Tibial artery (tissue), 4 donors: ENCODE results near the gene SLC25A30.
"Not testable (repeated sequence)": the region's sequence is repeated elsewhere in the genome, so short reads cannot be mapped to it uniquely, and the experiment has no call there.

Experiments used
- DNase-seq, 2 donors: peaks; one replicate each; pipeline ENCODE4 v3.0.0-alpha.2; 2019
- H3K27ac ChIP-seq, 2 donors: fragments of 200-600 bp; sonication (generic) in 1 of 2; 1 replicate in 1 of 2; 2 replicates in 1 of 2; pipeline ENCODE4 v1.5.1; 2018 to 2019; ENCODE audit warnings: mild to moderate bottlenecking in 1 of 2
- H3K27me3 ChIP-seq, 2 donors: fragments of 200-600 bp; sonication (generic) in 1 of 2; one replicate each; pipeline versions ENCODE4 v1.5.1 to v1.6.0; 2016 to 2019
- H3K36me3 ChIP-seq, 3 donors: fragments of 200-600 bp; sonication (generic) in 2 of 3; one replicate each; pipeline ENCODE4 v1.5.1; 2016 to 2019; ENCODE audit warnings: mild to moderate bottlenecking in 2 of 3
- H3K4me1 ChIP-seq, 4 donors: fragments of 200-600 bp; sonication (generic) in 2 of 4; 1 replicate in 3 of 4; 2 replicates in 1 of 4; pipeline ENCODE4 v1.5.1; 2016 to 2019
- H3K4me3 ChIP-seq, 2 donors: fragments of 200-600 bp; sonication (generic) in 1 of 2; 1 replicate in 1 of 2; 2 replicates in 1 of 2; pipeline ENCODE4 v1.5.1; 2018 to 2019; ENCODE audit warnings: mild to moderate bottlenecking in 2 of 2
- H3K9me3 ChIP-seq, 3 donors: fragments of 200-600 bp; sonication (generic) in 1 of 3; one replicate each; pipeline ENCODE4 v1.5.1; 2016 to 2019
- intact Hi-C: fragments of 100-400 bp; cut with DNase I; formaldehyde crosslinking; loops from one replicate; pipeline ENCODE4 v1.15.0; 2023; ENCODE audit warnings: low total_unique reads
- TF ChIP-seq, protein P1 (sequence below), 2 experiments: fragments of 200-600 bp in 1 of 2; fragments of 450-650 bp in 1 of 2; IDR thresholded peaks; one replicate each; pipeline ENCODE4 v1.5.1; 2017 to 2019; ENCODE audit warnings: antibody characterized with exemption in 2 of 2, mild to moderate bottlenecking in 1 of 2, moderate library complexity in 1 of 2

Gene SLC25A30

DNA sequence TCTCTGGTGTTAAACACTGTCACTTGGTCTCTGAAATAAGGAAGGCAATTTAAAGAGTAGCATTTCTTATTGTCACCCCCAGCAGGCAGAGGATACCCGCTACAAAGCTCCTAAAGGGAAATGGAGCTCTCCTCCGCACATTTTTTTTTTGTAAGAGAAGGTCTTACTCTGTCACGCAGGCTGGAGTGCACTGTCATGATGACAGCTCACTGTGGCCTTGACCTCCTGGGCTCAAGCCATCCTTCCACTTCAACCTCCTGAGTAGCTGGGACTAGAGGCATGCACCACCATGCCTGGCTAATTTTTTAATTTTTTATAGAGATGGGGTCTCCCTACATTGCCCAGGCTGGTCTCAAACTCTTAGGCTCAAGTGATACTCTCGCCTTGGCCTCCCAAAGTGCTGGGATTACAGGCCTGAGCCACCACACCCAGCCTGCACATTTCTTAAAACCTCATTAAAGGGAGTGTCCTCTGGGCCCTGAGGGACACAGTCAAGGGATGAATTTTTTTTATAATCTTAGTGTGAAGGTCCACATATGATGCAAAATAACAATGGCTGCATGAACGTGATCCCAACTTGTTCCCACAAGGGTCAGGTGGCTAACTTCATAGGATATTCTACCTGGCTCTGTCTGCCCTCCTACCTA is 32.1 kb downstream of the SLC25A30 start:
- Histone ChIP-seq H3K36me3 (peaks cover 12 to 53% (median 42%) of the 10 kb centered on the region in 3 donors), H3K27me3 (no peaks in the 10 kb centered on the region), H3K9me3 (no peaks in the 10 kb centered on the region), H3K27ac (no peak overlapping the region), H3K4me1 (no peaks in the 10 kb centered on the region), H3K4me3 (no peak overlapping the region)
- TF ChIP-seq, protein P1, sequence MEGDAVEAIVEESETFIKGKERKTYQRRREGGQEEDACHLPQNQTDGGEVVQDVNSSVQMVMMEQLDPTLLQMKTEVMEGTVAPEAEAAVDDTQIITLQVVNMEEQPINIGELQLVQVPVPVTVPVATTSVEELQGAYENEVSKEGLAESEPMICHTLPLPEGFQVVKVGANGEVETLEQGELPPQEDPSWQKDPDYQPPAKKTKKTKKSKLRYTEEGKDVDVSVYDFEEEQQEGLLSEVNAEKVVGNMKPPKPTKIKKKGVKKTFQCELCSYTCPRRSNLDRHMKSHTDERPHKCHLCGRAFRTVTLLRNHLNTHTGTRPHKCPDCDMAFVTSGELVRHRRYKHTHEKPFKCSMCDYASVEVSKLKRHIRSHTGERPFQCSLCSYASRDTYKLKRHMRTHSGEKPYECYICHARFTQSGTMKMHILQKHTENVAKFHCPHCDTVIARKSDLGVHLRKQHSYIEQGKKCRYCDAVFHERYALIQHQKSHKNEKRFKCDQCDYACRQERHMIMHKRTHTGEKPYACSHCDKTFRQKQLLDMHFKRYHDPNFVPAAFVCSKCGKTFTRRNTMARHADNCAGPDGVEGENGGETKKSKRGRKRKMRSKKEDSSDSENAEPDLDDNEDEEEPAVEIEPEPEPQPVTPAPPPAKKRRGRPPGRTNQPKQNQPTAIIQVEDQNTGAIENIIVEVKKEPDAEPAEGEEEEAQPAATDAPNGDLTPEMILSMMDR (IDR thresholded peaks at IDR 0.05) = no peak
- intact Hi-C loops = no loop called here
- no peak for DNase-seq

DNA sequence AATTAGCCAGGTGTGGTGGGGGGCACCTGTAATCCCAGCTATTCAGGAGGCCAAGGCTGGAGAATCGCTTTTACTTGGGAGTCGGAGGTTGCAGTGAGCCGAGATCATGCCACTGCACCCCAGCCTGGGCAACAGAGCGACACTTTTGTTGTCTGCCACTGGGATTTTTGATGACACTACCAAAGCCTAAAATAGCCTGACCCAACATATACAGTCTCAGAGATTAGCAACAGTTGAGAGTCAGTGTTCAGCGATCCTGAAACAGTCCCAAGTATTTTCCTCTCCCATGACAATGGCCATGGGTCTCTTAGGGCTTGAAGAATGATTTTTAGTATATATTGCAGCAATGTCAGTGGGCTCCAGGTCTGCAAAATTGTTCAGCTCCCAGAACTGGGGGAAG is 32.9 kb downstream of the SLC25A30 start:
- H3K4me1 ChIP-seq = no peaks in the 10 kb centered on the region
- peaks cover 12 to 48% (median 38%) of the 10 kb centered on the region in 3 donors for H3K36me3 ChIP-seq
- TF ChIP-seq, protein P1 (IDR thresholded peaks at IDR 0.05) = no peak
- H3K27ac ChIP-seq = no peak overlapping the region
- no peaks in the 10 kb centered on the region for H3K9me3 ChIP-seq
- intact Hi-C loops = no loop called here
- no peak overlapping the region for H3K4me3 ChIP-seq
- no peak for DNase-seq
- H3K27me3 ChIP-seq = no peaks in the 10 kb centered on the region

DNA sequence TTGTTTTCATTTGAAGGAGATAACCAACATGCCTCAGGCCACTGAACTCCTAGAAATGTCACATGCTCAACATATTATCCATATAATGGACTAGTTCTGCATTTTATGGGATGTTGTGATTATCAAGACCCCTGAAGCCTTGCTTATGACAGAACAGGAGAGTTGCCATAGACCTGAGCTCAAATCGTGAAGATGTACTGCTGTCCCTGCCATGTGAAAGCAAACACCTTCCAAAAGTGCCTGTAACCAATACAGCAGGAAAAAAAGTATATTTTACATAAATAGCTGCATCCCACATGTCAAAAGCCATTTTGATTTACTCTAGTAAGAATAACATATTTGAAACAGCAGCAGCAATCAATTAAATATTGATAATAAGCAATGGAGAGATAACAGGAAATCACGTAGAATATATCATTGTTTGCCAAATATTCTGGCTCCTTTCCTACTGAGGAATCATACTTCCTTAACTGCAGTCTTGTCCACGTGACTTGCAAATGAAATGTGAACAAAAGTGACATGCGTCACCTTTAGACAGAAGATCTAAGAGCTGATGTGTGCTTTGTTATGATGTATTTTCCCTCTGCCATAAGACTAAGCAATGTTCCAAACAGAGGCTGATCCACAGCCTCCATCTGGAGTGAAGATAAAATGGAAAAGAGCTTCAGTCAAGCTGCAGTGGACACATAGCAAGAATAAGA is 33.5 kb downstream of the SLC25A30 start:
- TF ChIP-seq, protein P1 (IDR thresholded peaks at IDR 0.05) = no peak

DNA sequence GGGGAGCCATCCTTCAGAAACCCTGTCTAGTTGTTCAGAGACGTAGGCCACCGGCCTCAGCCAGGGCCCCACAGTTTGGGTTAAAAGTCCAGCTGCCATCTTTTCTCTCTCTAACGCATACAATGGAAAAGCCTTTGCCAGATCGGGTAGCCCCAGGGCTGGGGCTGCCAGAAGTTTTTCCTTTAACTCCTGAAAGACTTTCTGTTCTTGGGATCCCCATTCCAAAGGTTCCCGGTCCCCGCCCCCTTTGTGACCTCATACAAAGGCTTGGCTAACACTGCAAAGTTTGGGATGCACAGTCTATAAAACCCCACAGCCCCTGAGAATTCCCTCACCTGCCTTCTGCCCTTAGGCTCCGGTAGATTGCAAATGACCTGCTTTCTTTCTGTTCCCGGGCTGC is 35.4 kb downstream of the SLC25A30 start:
- H3K36me3 ChIP-seq = peaks cover 12 to 50% (median 36%) of the 10 kb centered on the region in 3 donors
- H3K4me3 ChIP-seq, H3K27ac ChIP-seq, H3K4me1 ChIP-seq, intact Hi-C loops, DNase-seq, H3K27me3 ChIP-seq, H3K9me3 ChIP-seq: not testable (repeated sequence)

More for the DNA sequence above, 33.5 kb downstream of the SLC25A30 start:
- DNase-seq = no peak
- Histone ChIP-seq H3K9me3 (no peaks in the 10 kb centered on the region), H3K36me3 (peaks cover 12 to 52% (median 36%) of the 10 kb centered on the region in 3 donors), H3K4me1 (no peaks in the 10 kb centered on the region), H3K27me3 (no peaks in the 10 kb centered on the region), H3K4me3 (no peak overlapping the region), H3K27ac (no peak overlapping the region)
- intact Hi-C loops = no loop called here

DNA sequence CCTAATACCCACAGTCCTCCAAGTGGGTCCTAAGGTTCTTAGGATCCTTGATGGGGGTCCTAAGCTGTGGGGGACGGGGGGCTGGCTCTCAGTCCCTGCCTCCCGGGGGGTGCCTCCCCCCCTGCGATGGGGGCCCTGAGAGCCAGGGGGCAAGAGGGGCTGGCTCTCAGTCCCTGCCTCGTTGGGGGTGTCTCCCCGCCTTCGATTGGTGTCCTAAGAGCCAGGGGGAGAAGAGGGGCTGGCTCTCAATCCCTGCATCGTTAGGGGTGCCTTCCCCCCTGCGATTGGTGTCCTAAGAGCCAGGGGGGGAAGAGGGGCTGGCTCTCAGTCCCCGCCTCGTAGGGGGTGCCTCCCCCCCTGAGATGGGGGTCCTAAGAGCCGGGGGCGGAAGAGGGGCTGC is 37.0 kb downstream of the SLC25A30 start:
- H3K4me3 ChIP-seq = no peak overlapping the region
- H3K36me3 ChIP-seq = peaks cover 12 to 36% (median 31%) of the 10 kb centered on the region in 3 donors
- TF ChIP-seq, protein P1 (IDR thresholded peaks at IDR 0.05) = no peak
- H3K27ac ChIP-seq = no peak overlapping the region
- no peaks in the 10 kb centered on the region for H3K4me1 ChIP-seq
- H3K27me3 ChIP-seq = no peaks in the 10 kb centered on the region
- no peak for DNase-seq
- H3K9me3 ChIP-seq = no peaks in the 10 kb centered on the region
- intact Hi-C loops = no loop called here

GRCh38 chr13:45380708-45381107 is 37.5 kb downstream of the SLC25A30 start:
- DNase-seq, intact Hi-C loops, H3K27me3 ChIP-seq, H3K9me3 ChIP-seq, H3K27ac ChIP-seq, H3K4me1 ChIP-seq, H3K4me3 ChIP-seq: not testable (repeated sequence)
- peaks cover 12 to 31% (median 27%) of the 10 kb centered on the region in 3 donors for H3K36me3 ChIP-seq

- intact Hi-C loops, DNase-seq, H3K27ac ChIP-seq, H3K9me3 ChIP-seq, H3K4me1 ChIP-seq, H3K4me3 ChIP-seq, H3K27me3 ChIP-seq: not testable (repeated sequence)
- H3K36me3 ChIP-seq = peaks cover 6 to 19% (median 15%) of the 10 kb centered on the region in 3 donors
Measured at GRCh38 chr13:45379516-45379915, 38.7 kb downstream of the SLC25A30 start.

- intact Hi-C loops, H3K4me1 ChIP-seq, DNase-seq, H3K27me3 ChIP-seq, H3K27ac ChIP-seq, H3K4me3 ChIP-seq, H3K9me3 ChIP-seq: not testable (repeated sequence)
- H3K36me3 ChIP-seq = peaks cover 0 to 12% (median 8%) of the 10 kb centered on the region in 3 donors
Measured at GRCh38 chr13:45378786-45379185, 39.4 kb downstream of the SLC25A30 start.

- H3K27me3 ChIP-seq, intact Hi-C loops, H3K4me3 ChIP-seq, H3K9me3 ChIP-seq, H3K4me1 ChIP-seq, H3K27ac ChIP-seq, DNase-seq, H3K36me3 ChIP-seq: not testable (repeated sequence)
Measured at GRCh38 chr13:45377314-45377713, 40.9 kb downstream of the SLC25A30 start.

- intact Hi-C loops, H3K27me3 ChIP-seq, DNase-seq, H3K4me3 ChIP-seq, H3K27ac ChIP-seq, H3K9me3 ChIP-seq, H3K36me3 ChIP-seq, H3K4me1 ChIP-seq: not testable (repeated sequence)
Measured at GRCh38 chr13:45376651-45377050, 41.5 kb downstream of the SLC25A30 start.
